Astrocyte (in vitro differentiated cells and primary cell): ENCODE measurements around the gene DPEP1. TPM values are rescaled to one million over a fixed set of nuclear protein-coding genes. Genes with fewer than 3 reads are reported as not detected.

Experiments used
- DNase-seq: peaks from one replicate; pipeline ENCODE4 v3.0.0-alpha.2; 2010; ENCODE audit warnings: low read depth
- FAIRE-seq: peaks from 2 replicates; lab custom pipeline; 2011; peaks lifted over from hg19 to GRCh38; lab: Jason Lieb, UNC
- H2AFZ ChIP-seq: 2 replicates; pipeline ENCODE4 v1.6.0; 2012; ENCODE audit warnings: low read depth, low read length, inconsistent platforms
- H3K27ac ChIP-seq: 2 replicates; pipeline ENCODE4 v1.5.1; 2011; ENCODE audit warnings: low read depth, low read length, inconsistent platforms
- H3K27me3 ChIP-seq: 2 replicates; pipeline ENCODE4 v1.6.0; 2011; ENCODE audit warnings: low read length, inconsistent platforms; ENCODE audit not compliant: insufficient read depth
- H3K36me3 ChIP-seq: 2 replicates; pipeline ENCODE4 v1.5.1; 2011; ENCODE audit warnings: low read length, inconsistent platforms; ENCODE audit not compliant: insufficient read depth
- H3K4me1 ChIP-seq: 2 replicates; pipeline ENCODE4 v1.5.1; 2011; ENCODE audit warnings: low read length, inconsistent platforms; ENCODE audit not compliant: insufficient read depth
- H3K4me2 ChIP-seq: 2 replicates; pipeline ENCODE4 v1.6.0; 2012; ENCODE audit warnings: low read length, inconsistent platforms
- H3K4me3 ChIP-seq: 2 replicates; pipeline ENCODE4 v1.5.1; 2011; ENCODE audit warnings: low read depth, mild to moderate bottlenecking, low read length, inconsistent platforms; ENCODE audit not compliant: insufficient read depth
- H3K79me2 ChIP-seq: 2 replicates; pipeline ENCODE4 v1.6.0; 2012; ENCODE audit warnings: mild to moderate bottlenecking, low read length, inconsistent platforms; ENCODE audit not compliant: insufficient read depth
- H3K9ac ChIP-seq: 2 replicates; pipeline ENCODE4 v1.6.0; 2012; ENCODE audit warnings: mild to moderate bottlenecking, low read length, inconsistent platforms
- H3K9me3 ChIP-seq: 2 replicates; pipeline ENCODE4 v1.5.1; 2012; ENCODE audit warnings: low read depth, mild to moderate bottlenecking, low read length, inconsistent platforms; ENCODE audit not compliant: insufficient read depth
- H4K20me1 ChIP-seq: 2 replicates; pipeline ENCODE4 v1.6.0; 2012; ENCODE audit warnings: low read length, inconsistent platforms; ENCODE audit not compliant: insufficient read depth
- H3K27ac Mint-ChIP-seq: one replicate; pipeline ENCODE4 v1.8.0; 2021; ENCODE audit warnings: mild to moderate bottlenecking, mixed read lengths; ENCODE audit not compliant: unreplicated experiment
- H3K27me3 Mint-ChIP-seq: one replicate; pipeline ENCODE4 v1.8.0; 2021; ENCODE audit warnings: low read depth, mixed read lengths; ENCODE audit not compliant: unreplicated experiment
- H3K36me3 Mint-ChIP-seq: one replicate; pipeline ENCODE4 v1.8.0; 2021; ENCODE audit warnings: low read depth, mixed read lengths; ENCODE audit not compliant: unreplicated experiment
- H3K4me1 Mint-ChIP-seq: one replicate; pipeline ENCODE4 v1.8.0; 2021; ENCODE audit warnings: low read depth, mixed read lengths; ENCODE audit not compliant: unreplicated experiment
- H3K4me3 Mint-ChIP-seq: one replicate; pipeline ENCODE4 v1.8.0; 2021; ENCODE audit warnings: mild to moderate bottlenecking, moderate library complexity, mixed read lengths; ENCODE audit not compliant: unreplicated experiment
- H3K9me3 Mint-ChIP-seq: one replicate; pipeline ENCODE4 v1.8.0; 2021; ENCODE audit warnings: mild to moderate bottlenecking, mixed read lengths; ENCODE audit not compliant: unreplicated experiment
- CTCF ChIP-seq: IDR thresholded peaks from 2 replicates; pipeline ENCODE4 v1.5.1; 2011; ENCODE audit warnings: low read depth, mild to moderate bottlenecking, inconsistent platforms, low read length, moderate library complexity; ENCODE audit not compliant: insufficient read depth
- EZH2 ChIP-seq: IDR thresholded peaks from 2 replicates; pipeline ENCODE4 v1.6.1; 2012; ENCODE audit warnings: mild to moderate bottlenecking, low read length, inconsistent platforms; ENCODE audit not compliant: insufficient read depth
- total RNA-seq: library from RNA; stranded (reverse); gene quantifications from 2 replicates; pipeline ENCODE4 v1.2.1, GENCODE V29; 2021

DPEP1 gene
- total RNA-seq, 1 donor from 2014 or later: 0.11 TPM

DNA sequence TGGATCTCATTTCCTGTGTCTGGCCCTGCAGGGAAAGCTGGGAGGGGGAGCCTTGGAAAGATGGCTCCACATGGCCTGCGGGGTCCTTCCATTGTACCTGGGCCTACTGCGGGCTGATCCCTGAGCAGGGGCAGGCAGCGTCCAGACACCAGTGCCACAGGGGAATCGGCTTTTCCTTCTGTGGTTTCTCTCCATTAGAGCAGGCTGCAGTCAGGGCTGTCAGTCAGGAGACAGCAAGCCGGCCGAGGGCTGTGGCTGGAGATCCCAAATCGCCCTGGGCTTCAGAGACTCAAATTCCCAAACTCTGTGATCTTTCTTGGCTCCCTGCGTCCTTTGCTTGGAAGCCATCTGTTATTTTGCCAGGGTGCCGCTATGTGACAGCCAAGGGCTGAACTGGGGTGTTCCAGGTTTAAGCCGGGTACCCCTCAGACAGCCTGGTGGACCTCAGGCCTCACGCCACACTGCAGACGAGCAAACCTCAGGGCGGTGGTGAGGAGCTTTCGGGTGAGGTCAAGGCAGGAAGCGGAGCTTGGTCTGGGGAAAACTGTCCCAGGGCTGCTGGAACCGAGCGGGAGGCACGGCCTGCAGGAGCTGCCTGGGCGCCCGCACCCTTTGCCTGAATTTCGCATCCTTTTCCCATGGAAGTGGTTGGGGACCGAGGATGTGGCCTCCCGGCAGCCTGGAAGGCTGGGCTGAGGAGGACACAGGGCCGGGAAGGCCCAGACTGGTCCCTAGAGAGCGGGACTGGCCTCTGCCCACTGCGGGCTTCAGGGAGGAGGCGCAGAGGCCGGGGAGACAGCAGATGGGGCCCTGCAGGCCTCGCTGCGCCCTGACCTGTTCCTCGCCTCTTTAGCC, 39.4 kb upstream of the DPEP1 start:
- Histone ChIP-seq H3K4me3 (no peak overlapping the region), H4K20me1 (no peaks in the 10 kb centered on the region), H3K27ac (no peak overlapping the region), H3K27me3 (no peaks in the 10 kb centered on the region), H3K4me1 (peaks cover 5% of the 10 kb centered on the region), H2AFZ (peak overlapping the region; percentile 89), H3K9me3 (no peaks in the 10 kb centered on the region), H3K36me3 (no peaks in the 10 kb centered on the region), H3K4me2 (peak overlapping the region; percentile 75), H3K9ac (peak overlapping the region; percentile 53), H3K79me2 (peaks cover 5% of the 10 kb centered on the region)
- peaks cover 5% of the 10 kb centered on the region for H3K27me3 Mint-ChIP-seq
- H3K4me1 Mint-ChIP-seq: peaks cover 9% of the 10 kb centered on the region
- no peaks in the 10 kb centered on the region for H3K36me3 Mint-ChIP-seq
- no peak for TF ChIP-seq EZH2
- no peak for TF ChIP-seq CTCF
- FAIRE-seq (no peak), DNase-seq (no peak)
- H3K9me3 Mint-ChIP-seq: no peaks in the 10 kb centered on the region
- peak overlapping the region; percentile 18 for H3K27ac Mint-ChIP-seq
- peak overlapping the region; percentile 34 for H3K4me3 Mint-ChIP-seq

- peaks cover 9% of the 10 kb centered on the region for H3K4me1 Mint-ChIP-seq
- Histone ChIP-seq H3K4me1 (peaks cover 5% of the 10 kb centered on the region), H4K20me1 (no peaks in the 10 kb centered on the region), H3K9me3 (no peaks in the 10 kb centered on the region), H3K36me3 (no peaks in the 10 kb centered on the region), H3K27me3 (no peaks in the 10 kb centered on the region), H3K4me2 (peak overlapping the region; percentile 75), H2AFZ (peak overlapping the region; percentile 89), H3K9ac (peak overlapping the region; percentile 53), H3K4me3 (peak overlapping the region; percentile 37), H3K79me2 (peaks cover 5% of the 10 kb centered on the region), H3K27ac (no peak overlapping the region)
- H3K4me3 Mint-ChIP-seq: peak overlapping the region; percentile 60
- H3K36me3 Mint-ChIP-seq: no peaks in the 10 kb centered on the region
- DNase-seq: peak; percentile 36
- H3K27ac Mint-ChIP-seq: no peak overlapping the region
- TF ChIP-seq CTCF (peak; percentile 33), EZH2 (no peak)
- no peaks in the 10 kb centered on the region for H3K9me3 Mint-ChIP-seq
- no peak for FAIRE-seq
- H3K27me3 Mint-ChIP-seq: peaks cover 5% of the 10 kb centered on the region
These were observed 38.7 kb upstream of the DPEP1 start for GRCh38 chr16:89574681-89575246.
